Tibial nerve (tissue), 4 donors: ENCODE results near the gene COQ10B. TPM values are rescaled to one million over a fixed set of nuclear protein-coding genes. Genes with fewer than 3 reads are reported as not detected.
"Not testable (repeated sequence)": the region's sequence is repeated elsewhere in the genome, so short reads cannot be mapped to it uniquely, and the experiment has no call there.

ENCODE experiments used
- DNase-seq, 2 donors: peaks; one replicate each; pipeline ENCODE4 v3.0.0-alpha.2; 2019; ENCODE audit warnings: low spot score in 2 of 2
- H3K27ac ChIP-seq, 4 donors: fragments of 200-600 bp; sonication (generic) in 3 of 4; one replicate each; pipeline ENCODE4 v1.5.1; 2017 to 2019; ENCODE audit warnings: mild to moderate bottlenecking in 1 of 4
- H3K27me3 ChIP-seq, 2 donors: fragments of 200-600 bp; sonication (generic) in 1 of 2; one replicate each; pipeline versions ENCODE4 v1.5.1 to v1.6.0; 2017 to 2019
- H3K36me3 ChIP-seq, 3 donors: fragments of 200-600 bp; sonication (generic); one replicate each; pipeline ENCODE4 v1.5.1; 2018 to 2019
- H3K4me1 ChIP-seq, 4 donors: fragments of 200-600 bp; sonication (generic) in 3 of 4; one replicate each; pipeline ENCODE4 v1.5.1; 2017 to 2019
- H3K4me3 ChIP-seq, 4 donors: fragments of 200-600 bp; sonication (generic) in 3 of 4; one replicate each; pipeline ENCODE4 v1.5.1; 2017 to 2019; ENCODE audit warnings: mild to moderate bottlenecking in 1 of 4, moderate library complexity in 1 of 4
- H3K9me3 ChIP-seq, 4 donors: fragments of 200-600 bp; sonication (generic) in 3 of 4; one replicate each; pipeline ENCODE4 v1.5.1; 2017 to 2019
- EP300 ChIP-seq, 2 donors: sonication (generic); formaldehyde crosslinking; IDR thresholded peaks; one replicate each; pipeline ENCODE4 v1.6.1; 2017; ENCODE audit warnings: antibody characterized with exemption in 2 of 2, mild to moderate bottlenecking in 1 of 2
- POLR2A ChIP-seq, 2 donors: fragments of 450-650 bp; IDR thresholded peaks; one replicate each; pipeline ENCODE4 v1.6.1; 2017; ENCODE audit warnings: antibody characterized with exemption in 2 of 2, mild to moderate bottlenecking in 2 of 2, moderate library complexity in 2 of 2
- WGBS, 2 donors: methylation state at CpG; one replicate each; pipeline ENCODE4 v1.1.5; 2018; 5-methylcytosine and 5-hydroxymethylcytosine counted together
- total RNA-seq, 4 donors: library from RNA; depleted of rRNA; stranded (reverse); fragments of >200 nt; gene quantifications; one replicate each; pipeline ENCODE4 v1.1.0, GENCODE V29; 2016
- TF ChIP-seq, protein P1 (sequence below), 5 experiments: fragments of 200-600 bp in 3 of 5; fragments of 450-650 bp in 2 of 5; sonication (generic) in 3 of 5; IDR thresholded peaks; one replicate each; pipeline ENCODE4 v1.5.1; 2016 to 2019; ENCODE audit warnings: antibody characterized with exemption in 5 of 5, mild to moderate bottlenecking in 3 of 5, moderate library complexity in 2 of 5

The COQ10B gene
- total RNA-seq, 4 donors from 2014 or later: 17.8 to 21.0 (median 19.1) TPM

DNA sequence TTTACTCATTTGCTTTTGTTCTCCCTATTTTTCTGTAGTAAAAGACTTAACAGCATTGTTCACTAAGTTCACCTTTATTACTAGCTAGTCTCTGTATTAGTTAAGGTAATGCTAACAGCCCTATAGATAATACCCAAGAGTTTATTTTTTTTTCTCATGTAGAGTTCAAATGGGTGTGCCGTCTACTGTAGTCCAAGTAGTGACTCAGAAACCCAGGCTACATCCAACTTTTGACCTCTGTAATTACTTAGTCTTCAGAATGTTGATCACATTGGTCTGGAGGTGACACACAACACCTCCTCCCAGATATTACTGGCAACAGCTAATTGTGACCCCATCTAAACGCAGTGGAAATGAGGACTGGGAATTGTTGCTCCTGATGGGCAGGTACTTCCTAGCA is 7.7 kb downstream of the COQ10B start:
- Histone ChIP-seq H3K27ac (no peak overlapping the region), H3K4me3 (no peak overlapping the region), H3K36me3 (peaks cover 0 to 44% (median 0%) of the 10 kb centered on the region in 3 donors), H3K4me1 (peaks cover 0 to 35% (median 0%) of the 10 kb centered on the region in 4 donors), H3K27me3 (no peaks in the 10 kb centered on the region), H3K9me3 (no peaks in the 10 kb centered on the region)
- no peak for DNase-seq
- 60 to 70% methylated on average over 2 of the region's 2 CpGs for WGBS, 2 donors
- TF ChIP-seq EP300 (IDR thresholded peaks at IDR 0.05): no peak
- TF ChIP-seq POLR2A (IDR thresholded peaks at IDR 0.05): no peak
- TF ChIP-seq, protein P1, sequence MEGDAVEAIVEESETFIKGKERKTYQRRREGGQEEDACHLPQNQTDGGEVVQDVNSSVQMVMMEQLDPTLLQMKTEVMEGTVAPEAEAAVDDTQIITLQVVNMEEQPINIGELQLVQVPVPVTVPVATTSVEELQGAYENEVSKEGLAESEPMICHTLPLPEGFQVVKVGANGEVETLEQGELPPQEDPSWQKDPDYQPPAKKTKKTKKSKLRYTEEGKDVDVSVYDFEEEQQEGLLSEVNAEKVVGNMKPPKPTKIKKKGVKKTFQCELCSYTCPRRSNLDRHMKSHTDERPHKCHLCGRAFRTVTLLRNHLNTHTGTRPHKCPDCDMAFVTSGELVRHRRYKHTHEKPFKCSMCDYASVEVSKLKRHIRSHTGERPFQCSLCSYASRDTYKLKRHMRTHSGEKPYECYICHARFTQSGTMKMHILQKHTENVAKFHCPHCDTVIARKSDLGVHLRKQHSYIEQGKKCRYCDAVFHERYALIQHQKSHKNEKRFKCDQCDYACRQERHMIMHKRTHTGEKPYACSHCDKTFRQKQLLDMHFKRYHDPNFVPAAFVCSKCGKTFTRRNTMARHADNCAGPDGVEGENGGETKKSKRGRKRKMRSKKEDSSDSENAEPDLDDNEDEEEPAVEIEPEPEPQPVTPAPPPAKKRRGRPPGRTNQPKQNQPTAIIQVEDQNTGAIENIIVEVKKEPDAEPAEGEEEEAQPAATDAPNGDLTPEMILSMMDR (IDR thresholded peaks at IDR 0.05): no peak

DNA sequence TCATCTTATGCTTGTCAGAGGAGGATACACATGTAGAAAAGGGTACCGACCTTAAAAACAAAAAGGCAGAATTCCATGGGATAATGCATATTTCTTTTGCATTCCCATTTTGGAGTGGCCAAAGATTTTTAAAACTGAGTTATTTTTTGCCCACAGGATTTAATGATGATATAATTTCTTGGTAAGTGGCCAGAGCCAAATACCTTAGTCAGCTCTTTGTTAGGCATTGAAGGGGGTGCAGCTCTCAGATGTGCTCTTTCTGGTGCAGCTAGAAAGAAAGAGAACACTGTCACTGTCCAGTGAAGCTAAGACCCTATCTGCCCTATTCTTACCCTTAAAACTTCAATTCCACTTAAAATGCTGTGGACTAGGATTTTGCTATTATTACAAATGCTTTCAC is 10.8 kb downstream of the COQ10B start:
- no peak for DNase-seq
- H3K36me3 ChIP-seq: peaks cover 0 to 75% (median 0%) of the 10 kb centered on the region in 3 donors
- H3K4me1 ChIP-seq: peaks cover 0 to 19% (median 0%) of the 10 kb centered on the region in 4 donors
- no peak overlapping the region for H3K4me3 ChIP-seq
- TF ChIP-seq EP300 (IDR thresholded peaks at IDR 0.05): no peak
- no peak for TF ChIP-seq POLR2A (IDR thresholded peaks at IDR 0.05)
- TF ChIP-seq, protein P1 (IDR thresholded peaks at IDR 0.05): no peak
- no peaks in the 10 kb centered on the region for H3K9me3 ChIP-seq
- 42 to 44% methylated on average over 1 of the region's 1 CpG for WGBS, 2 donors
- H3K27ac ChIP-seq: no peak overlapping the region
- H3K27me3 ChIP-seq: no peaks in the 10 kb centered on the region

DNA sequence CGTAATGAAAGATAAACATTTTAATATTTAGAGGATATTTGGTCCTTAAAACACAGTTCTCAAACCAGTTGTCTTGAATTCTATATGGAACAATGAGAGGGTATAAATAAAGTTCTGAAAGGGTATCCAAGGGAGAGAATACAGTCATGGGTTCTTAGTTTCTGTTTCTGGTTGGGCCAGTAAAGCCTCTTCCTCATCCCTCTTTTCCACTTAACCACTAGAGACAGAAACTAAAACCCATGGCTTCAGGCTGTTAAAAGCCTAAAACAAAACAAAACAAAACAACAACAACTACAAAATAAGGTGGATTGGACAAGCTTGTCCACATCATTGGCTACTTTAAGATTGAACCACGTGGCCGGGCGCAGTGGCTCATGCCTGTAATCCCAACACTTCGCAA is 18.8 kb downstream of the COQ10B start:
- TF ChIP-seq, protein P1 (IDR thresholded peaks at IDR 0.05): no peak
- TF ChIP-seq EP300 (IDR thresholded peaks at IDR 0.05) (no peak), POLR2A (IDR thresholded peaks at IDR 0.05) (no peak)
- WGBS, 2 donors: 97 to 98% methylated on average over 5 of the region's 5 CpGs
- H3K27me3 ChIP-seq: no peaks in the 10 kb centered on the region
- peaks cover 3 to 95% (median 21%) of the 10 kb centered on the region in 3 donors for H3K36me3 ChIP-seq
- H3K4me1 ChIP-seq: no peaks in the 10 kb centered on the region
- DNase-seq: no peak
- H3K9me3 ChIP-seq: no peaks in the 10 kb centered on the region
- no peak overlapping the region for H3K27ac ChIP-seq
- no peak overlapping the region for H3K4me3 ChIP-seq

DNA sequence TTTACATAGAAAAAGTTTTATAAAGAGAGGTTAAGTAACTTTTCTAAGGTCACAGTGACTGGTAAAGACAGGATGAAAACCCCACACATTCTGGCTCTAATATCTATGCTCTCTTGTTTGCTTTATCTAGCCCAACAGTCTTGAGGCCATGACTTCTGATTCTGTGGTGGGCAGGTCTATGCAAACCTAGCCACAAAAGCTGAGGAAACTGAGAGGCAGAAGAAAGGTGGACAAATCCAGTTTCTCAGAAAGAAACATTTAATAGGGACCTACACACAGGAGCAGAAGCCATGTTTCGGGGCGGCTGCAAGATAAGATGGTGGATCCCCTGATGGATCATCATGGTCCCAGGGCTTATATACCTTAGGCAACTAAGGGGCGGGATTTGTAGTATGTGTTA is 24.4 kb downstream of the COQ10B start:
- no peak for DNase-seq
- H3K9me3 ChIP-seq: peaks cover 0 to 2% (median 0%) of the 10 kb centered on the region in 4 donors
- no peak for TF ChIP-seq POLR2A (IDR thresholded peaks at IDR 0.05)
- TF ChIP-seq, protein P1 (IDR thresholded peaks at IDR 0.05): no peak
- no peak for TF ChIP-seq EP300 (IDR thresholded peaks at IDR 0.05)
- no peaks in the 10 kb centered on the region for H3K27me3 ChIP-seq
- H3K27ac ChIP-seq: no peak overlapping the region
- 96 to 99% methylated on average over 3 of the region's 3 CpGs for WGBS, 2 donors
- peaks cover 3 to 77% (median 6%) of the 10 kb centered on the region in 3 donors for H3K36me3 ChIP-seq
- no peak overlapping the region for H3K4me3 ChIP-seq
- H3K4me1 ChIP-seq: no peaks in the 10 kb centered on the region

DNA sequence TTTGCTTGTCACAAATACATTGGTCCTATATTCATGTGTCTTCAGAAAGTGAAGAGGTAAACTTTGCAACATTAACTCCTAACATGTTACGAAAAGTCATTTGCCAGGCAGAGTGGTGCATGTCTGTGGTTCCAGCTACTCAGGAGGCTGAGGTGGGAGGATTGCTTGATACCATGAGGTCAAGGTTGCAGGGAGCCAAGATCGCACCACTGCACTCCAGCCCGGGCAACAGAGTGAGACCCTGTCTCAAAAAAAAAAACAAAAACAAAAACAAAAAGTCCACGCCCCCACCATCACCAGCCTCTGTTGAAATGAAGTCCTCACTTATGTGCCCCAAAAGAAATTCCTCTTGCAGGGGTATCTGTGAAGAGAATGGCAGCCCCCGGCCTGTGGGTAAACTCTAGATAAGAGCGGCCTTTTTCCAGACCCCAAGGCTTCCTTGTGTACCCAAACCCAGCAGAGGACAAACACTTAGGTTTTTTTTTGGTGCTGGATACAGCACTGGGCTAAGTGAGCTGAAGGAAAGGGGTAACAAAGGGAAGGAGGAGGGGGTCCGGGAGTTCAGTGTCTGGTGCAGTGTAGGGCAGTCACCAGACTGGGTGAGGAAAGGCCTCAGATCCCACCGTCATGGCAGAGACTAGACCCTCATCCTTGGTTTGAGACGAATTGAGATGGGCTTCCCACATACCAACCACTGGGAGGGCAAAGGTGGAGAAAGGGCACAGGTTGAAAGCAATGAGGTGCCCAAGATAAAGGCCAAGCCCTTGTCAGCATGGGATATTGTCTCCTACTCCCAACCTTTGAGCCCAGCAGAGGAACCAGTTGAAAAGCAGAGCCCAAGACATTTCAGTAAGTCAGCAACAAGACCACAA is 27.0 kb downstream of the COQ10B start:
- Histone ChIP-seq H3K4me1 (no peaks in the 10 kb centered on the region), H3K4me3 (no peak overlapping the region), H3K27me3 (no peaks in the 10 kb centered on the region), H3K9me3 (peaks cover 0 to 16% (median 0%) of the 10 kb centered on the region in 4 donors), H3K27ac (no peak overlapping the region), H3K36me3 (peaks cover 0 to 80% (median 6%) of the 10 kb centered on the region in 3 donors)
- TF ChIP-seq POLR2A (IDR thresholded peaks at IDR 0.05) (no peak), EP300 (IDR thresholded peaks at IDR 0.05) (no peak)
- TF ChIP-seq, protein P1 (IDR thresholded peaks at IDR 0.05): no peak
- no peak for DNase-seq
- WGBS, 2 donors: 90 to 93% methylated on average over 9 of the region's 9 CpGs

GRCh38 chr2:197484248-197484647 is 30.9 kb downstream of the COQ10B start:
- not testable (repeated sequence) for DNase-seq, H3K4me1 ChIP-seq, H3K4me3 ChIP-seq, H3K27ac ChIP-seq, H3K27me3 ChIP-seq
- peaks cover 0 to 16% (median 0%) of the 10 kb centered on the region in 4 donors for H3K9me3 ChIP-seq
- peaks cover 0 to 92% (median 18%) of the 10 kb centered on the region in 3 donors for H3K36me3 ChIP-seq
- 95 to 96% methylated on average over 3 of the region's 3 CpGs for WGBS, 2 donors
